Kidney (tissue), 14 donors: ENCODE measurements around the gene MYO16. TPM values are rescaled to one million over a fixed set of nuclear protein-coding genes. Genes with fewer than 3 reads are reported as not detected.

Experiments
- DNase-seq, 5 donors: peaks; one replicate each; pipeline ENCODE4 v3.0.0-alpha.2; 2013 to 2020
- FAIRE-seq: peaks from 2 replicates; lab custom pipeline; 2012; peaks lifted over from hg19 to GRCh38; lab: Jason Lieb, UNC
- H3K27ac ChIP-seq, 2 donors: one replicate each; pipeline ENCODE4 v1.7.0; 2013; ENCODE audit warnings: low read depth in 2 of 2, low read length in 2 of 2, inconsistent platforms in 1 of 2
- H3K27me3 ChIP-seq: one replicate; pipeline ENCODE4 v1.7.1; 2013; ENCODE audit warnings: low read length, inconsistent platforms; ENCODE audit not compliant: control insufficient read depth, insufficient read depth
- H3K36me3 ChIP-seq, 3 donors: one replicate each; pipeline versions ENCODE4 v1.7.0 to v1.7.1; 2013; ENCODE audit warnings: low read length in 3 of 3, control low read depth in 1 of 3, inconsistent platforms in 1 of 3; ENCODE audit not compliant: insufficient read depth in 3 of 3, control insufficient read depth in 2 of 3
- H3K4me1 ChIP-seq, 3 donors: one replicate each; pipeline versions ENCODE4 v1.7.0 to v1.7.1; 2013; ENCODE audit warnings: low read length in 3 of 3, inconsistent platforms in 1 of 3, low read depth in 1 of 3; ENCODE audit not compliant: control insufficient read depth in 2 of 3, insufficient read depth in 2 of 3
- H3K4me3 ChIP-seq, 3 donors: one replicate each; pipeline versions ENCODE4 v1.7.0 to v1.8.1; 2013; ENCODE audit warnings: low read length in 3 of 3, control low read depth in 1 of 3, inconsistent platforms in 1 of 3
- H3K9ac ChIP-seq, 3 donors: one replicate each; pipeline versions ENCODE4 v1.7.0 to v1.7.1; 2013; ENCODE audit warnings: low read length in 3 of 3, control low read depth in 1 of 3, inconsistent platforms in 1 of 3
- H3K9me3 ChIP-seq, 3 donors: one replicate each; pipeline versions ENCODE4 v1.7.0 to v1.7.1; 2013; ENCODE audit warnings: low read length in 3 of 3, control low read depth in 1 of 3, inconsistent platforms in 1 of 3; ENCODE audit not compliant: control insufficient read depth in 2 of 3, insufficient read depth in 1 of 3
- intact Hi-C: fragments of 100-400 bp; cut with DNase I; formaldehyde crosslinking; loops from one replicate; pipeline ENCODE4 v1.11.1; 2022
- polyA plus RNA-seq: library from polyadenylated mRNA; stranded (reverse); fragments of 350-450 nt; fragmentation: Illumina TruSeq; extraction: RNeasy Lipid Tissue Mini Kit (QIAGEN cat#74804); gene quantifications from one replicate; pipeline ENCODE4 v1.2.3, GENCODE V29; 2014; ENCODE audit warnings: low read depth, low replicate concordance; ENCODE audit not compliant: insufficient read depth
- total RNA-seq: library from RNA; stranded (reverse); fragmentation: NEBNext Ultra II Directional; extraction: Animal tissue kit (Norgen Biotek cat#: 25700); gene quantifications from one replicate; pipeline ENCODE4 v1.2.1, GENCODE V29; 2021
- TF ChIP-seq, protein P1 (sequence below): IDR thresholded peaks from 3 replicates; pipeline ENCODE4 v1.5.1; 2012; ENCODE audit warnings: mild to moderate bottlenecking, moderate library complexity, borderline replicate concordance; ENCODE audit not compliant: insufficient read depth; ENCODE audit errors: extremely low read depth
- donor health status: control.
- donor health status: control.
- donor health status: control.
- donor health status: control.
- donor health status: control.
- donor health status: DM: yes; HTN: yes; CAD: no.
- donor health status: Normal renal cell carcinoma (clear cell type).

MYO16 gene
- total and polyA plus RNA-seq, 2 donors from 2014 or later = 0.22 to 0.43 TPM

DNA sequence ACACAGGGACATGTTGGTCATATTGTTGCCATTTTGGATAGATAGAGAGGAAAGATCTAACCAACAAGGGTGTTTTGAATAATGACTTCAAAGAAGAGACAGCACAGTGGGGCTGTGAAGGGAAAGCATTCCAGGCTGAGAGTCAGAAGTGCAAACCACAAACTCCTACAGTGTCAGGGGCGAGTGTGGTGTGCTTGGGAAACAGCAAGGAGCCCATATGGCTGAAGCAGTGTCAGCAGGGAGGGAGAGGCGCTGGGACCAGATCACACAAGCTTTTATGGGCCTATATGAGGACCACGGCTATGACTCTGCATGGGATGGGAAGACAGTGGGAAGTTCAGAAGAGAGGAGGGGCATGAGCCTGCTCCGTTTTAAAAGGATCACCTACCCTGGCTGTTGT is 166.4 kb downstream of the MYO16 start:
- H3K4me1 ChIP-seq = no peaks in the 10 kb centered on the region
- DNase-seq (no peak), FAIRE-seq (no peak)
- H3K9ac ChIP-seq = no peak overlapping the region
- no peak overlapping the region for H3K27ac ChIP-seq
- intact Hi-C loops = no loop called here
- no peaks in the 10 kb centered on the region for H3K9me3 ChIP-seq
- TF ChIP-seq, protein P1, sequence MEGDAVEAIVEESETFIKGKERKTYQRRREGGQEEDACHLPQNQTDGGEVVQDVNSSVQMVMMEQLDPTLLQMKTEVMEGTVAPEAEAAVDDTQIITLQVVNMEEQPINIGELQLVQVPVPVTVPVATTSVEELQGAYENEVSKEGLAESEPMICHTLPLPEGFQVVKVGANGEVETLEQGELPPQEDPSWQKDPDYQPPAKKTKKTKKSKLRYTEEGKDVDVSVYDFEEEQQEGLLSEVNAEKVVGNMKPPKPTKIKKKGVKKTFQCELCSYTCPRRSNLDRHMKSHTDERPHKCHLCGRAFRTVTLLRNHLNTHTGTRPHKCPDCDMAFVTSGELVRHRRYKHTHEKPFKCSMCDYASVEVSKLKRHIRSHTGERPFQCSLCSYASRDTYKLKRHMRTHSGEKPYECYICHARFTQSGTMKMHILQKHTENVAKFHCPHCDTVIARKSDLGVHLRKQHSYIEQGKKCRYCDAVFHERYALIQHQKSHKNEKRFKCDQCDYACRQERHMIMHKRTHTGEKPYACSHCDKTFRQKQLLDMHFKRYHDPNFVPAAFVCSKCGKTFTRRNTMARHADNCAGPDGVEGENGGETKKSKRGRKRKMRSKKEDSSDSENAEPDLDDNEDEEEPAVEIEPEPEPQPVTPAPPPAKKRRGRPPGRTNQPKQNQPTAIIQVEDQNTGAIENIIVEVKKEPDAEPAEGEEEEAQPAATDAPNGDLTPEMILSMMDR = no peak
- H3K27me3 ChIP-seq = no peaks in the 10 kb centered on the region
- no peaks in the 10 kb centered on the region for H3K36me3 ChIP-seq
- H3K4me3 ChIP-seq = no peak overlapping the region

DNA sequence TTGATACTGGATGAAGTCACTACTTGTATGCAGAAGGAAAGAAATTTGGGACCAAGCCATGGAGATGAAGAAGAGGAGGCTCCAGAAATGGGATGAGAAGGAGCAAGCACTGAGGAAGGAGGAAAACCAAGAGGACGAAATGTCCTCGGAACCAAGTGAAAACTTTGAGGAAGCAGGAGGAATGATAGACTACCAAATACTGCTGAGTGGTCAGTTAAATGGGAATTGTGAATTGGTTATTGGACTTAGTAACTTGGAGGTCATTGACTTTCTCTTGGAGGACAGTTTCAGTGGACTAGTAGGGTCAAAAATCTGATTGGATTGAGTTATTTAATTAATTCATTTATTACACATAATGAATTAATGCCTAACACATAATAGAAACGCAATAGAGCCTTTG is 167.9 kb downstream of the MYO16 start:
- no peak overlapping the region for H3K27ac ChIP-seq
- no peak overlapping the region for H3K9ac ChIP-seq
- no peaks in the 10 kb centered on the region for H3K9me3 ChIP-seq
- DNase-seq = no peak
- no peaks in the 10 kb centered on the region for H3K27me3 ChIP-seq
- H3K36me3 ChIP-seq = no peaks in the 10 kb centered on the region
- TF ChIP-seq, protein P1 = no peak
- intact Hi-C loops = no loop called here
- no peak for FAIRE-seq
- no peaks in the 10 kb centered on the region for H3K4me1 ChIP-seq
- H3K4me3 ChIP-seq = no peak overlapping the region

DNA sequence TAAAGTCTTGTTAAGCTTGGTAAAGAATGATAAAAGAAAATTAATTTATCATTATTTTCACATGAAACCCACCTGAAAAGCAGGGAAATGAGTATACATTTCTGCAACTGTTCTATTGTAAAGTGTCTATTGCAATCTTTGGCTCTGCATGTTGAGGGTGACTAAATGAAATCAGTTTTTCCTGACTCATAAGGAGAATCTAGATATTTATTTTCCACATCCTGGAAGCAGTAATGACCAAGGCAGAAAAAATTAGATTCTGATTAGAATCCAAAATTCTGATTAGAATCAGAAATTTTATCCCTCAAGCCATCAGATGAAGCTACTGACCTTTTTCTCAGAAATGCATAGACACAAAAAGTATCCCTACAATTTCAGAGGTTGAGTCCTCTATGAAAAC is 178.4 kb downstream of the MYO16 start:
- intact Hi-C loops = no loop called here

More for the DNA sequence above, 178.4 kb downstream of the MYO16 start:
- DNase-seq = no peak
- Histone ChIP-seq H3K9ac (no peak overlapping the region), H3K4me3 (no peak overlapping the region), H3K27me3 (no peaks in the 10 kb centered on the region), H3K4me1 (no peaks in the 10 kb centered on the region), H3K9me3 (no peaks in the 10 kb centered on the region), H3K27ac (no peak overlapping the region), H3K36me3 (no peaks in the 10 kb centered on the region)
- FAIRE-seq = no peak
- TF ChIP-seq, protein P1 = no peak
